ENCODE results near the gene LRRC59.

DNA sequence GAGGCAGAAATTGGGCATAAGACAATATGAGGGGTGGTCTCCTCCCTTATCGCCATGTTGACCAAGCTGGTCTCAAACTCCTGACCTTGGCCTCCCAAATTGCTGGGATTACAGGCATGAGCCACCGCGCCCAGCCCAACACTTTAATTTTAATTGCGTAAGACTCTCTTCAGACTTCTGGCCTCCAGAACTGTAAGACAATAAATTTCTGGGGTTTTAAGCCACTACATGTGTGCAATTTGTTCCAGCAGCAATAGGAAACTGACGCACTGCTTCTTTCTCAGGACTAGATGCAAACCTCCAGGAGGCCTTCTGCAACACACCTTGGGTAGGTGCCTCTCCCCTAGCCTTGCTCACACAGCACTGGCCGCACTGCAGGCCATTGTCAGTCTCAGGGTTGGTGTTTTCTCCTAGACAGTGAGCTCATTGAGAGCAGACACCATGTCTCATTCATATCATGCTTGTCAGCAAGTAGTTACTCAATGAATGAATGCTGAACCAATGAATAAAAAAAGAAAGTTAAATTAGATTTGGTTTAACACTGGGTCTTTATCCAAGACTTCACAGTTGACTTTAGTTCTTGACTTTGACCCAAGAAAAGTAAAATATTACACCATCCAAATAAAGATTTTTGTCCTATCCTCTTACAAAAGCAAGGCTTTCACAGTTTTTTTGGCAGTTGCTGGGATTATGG lies 23.2 kb upstream of the LRRC59 start:
- no peak for TF ChIP-seq MXI1 (IDR thresholded peaks at IDR 0.05; ENCODE audit: borderline replicate concordance, low read depth, low read length)
- TF ChIP-seq CTCF (conservative IDR thresholded peaks at IDR 0.05; ENCODE audit: low read depth, low read length): no peak
- no peak for TF ChIP-seq POLR2A (IDR thresholded peaks at IDR 0.05; ENCODE audit: low read depth, low read length)
- TF ChIP-seq, protein P1, sequence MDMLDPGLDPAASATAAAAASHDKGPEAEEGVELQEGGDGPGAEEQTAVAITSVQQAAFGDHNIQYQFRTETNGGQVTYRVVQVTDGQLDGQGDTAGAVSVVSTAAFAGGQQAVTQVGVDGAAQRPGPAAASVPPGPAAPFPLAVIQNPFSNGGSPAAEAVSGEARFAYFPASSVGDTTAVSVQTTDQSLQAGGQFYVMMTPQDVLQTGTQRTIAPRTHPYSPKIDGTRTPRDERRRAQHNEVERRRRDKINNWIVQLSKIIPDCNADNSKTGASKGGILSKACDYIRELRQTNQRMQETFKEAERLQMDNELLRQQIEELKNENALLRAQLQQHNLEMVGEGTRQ (IDR thresholded peaks at IDR 0.05; ENCODE audit: low read depth, low read length): no peak
- no peak for TF ChIP-seq RFX5 (IDR thresholded peaks at IDR 0.05; ENCODE audit: low read depth, low read length)
- no peak for TF ChIP-seq MAFK (IDR thresholded peaks at IDR 0.05; ENCODE audit: low read depth, low read length)
- TF ChIP-seq, protein P2, sequence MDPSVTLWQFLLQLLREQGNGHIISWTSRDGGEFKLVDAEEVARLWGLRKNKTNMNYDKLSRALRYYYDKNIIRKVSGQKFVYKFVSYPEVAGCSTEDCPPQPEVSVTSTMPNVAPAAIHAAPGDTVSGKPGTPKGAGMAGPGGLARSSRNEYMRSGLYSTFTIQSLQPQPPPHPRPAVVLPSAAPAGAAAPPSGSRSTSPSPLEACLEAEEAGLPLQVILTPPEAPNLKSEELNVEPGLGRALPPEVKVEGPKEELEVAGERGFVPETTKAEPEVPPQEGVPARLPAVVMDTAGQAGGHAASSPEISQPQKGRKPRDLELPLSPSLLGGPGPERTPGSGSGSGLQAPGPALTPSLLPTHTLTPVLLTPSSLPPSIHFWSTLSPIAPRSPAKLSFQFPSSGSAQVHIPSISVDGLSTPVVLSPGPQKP (IDR thresholded peaks at IDR 0.05; ENCODE audit: borderline replicate concordance, low read depth, low read length): no peak
- no peak for TF ChIP-seq BHLHE40 (IDR thresholded peaks at IDR 0.05; ENCODE audit: low read depth, low read length)
- TF ChIP-seq FOS (IDR thresholded peaks at IDR 0.05; ENCODE audit: low read depth, low read length): no peak
